ENCODE measurements around the gene PSMC3.

DNA sequence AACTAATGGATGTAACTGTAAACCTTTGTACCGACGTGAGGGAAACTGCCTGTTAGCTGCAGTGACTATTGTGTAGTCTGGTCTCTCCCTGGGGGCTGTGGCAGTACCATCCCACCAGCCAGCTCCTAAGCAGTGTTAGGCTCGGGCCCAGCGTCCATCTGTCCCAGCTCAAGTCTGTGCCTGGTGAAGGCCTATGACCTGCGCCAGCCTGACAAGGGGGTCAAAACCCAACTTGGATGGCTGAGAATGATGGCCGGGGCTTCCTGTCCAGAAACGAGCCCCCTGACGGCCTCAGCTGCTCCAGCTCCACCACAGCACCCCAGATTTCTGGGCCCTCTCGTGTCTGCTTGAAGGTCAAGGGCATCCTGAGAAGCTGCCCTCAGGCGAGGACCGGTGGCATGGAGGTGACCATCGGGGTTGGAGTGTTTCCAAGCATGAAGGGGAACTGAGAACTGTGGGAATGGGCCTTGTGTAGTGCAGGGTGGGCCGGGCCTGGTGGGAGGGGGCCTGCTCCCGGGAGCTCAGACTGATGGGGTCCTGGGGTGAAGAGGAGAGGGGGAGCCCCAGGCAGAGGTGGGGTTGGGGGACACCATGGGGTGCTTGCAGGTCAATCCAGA is 33.6 kb downstream of the PSMC3 start:
- TF ChIP-seq, protein P1, sequence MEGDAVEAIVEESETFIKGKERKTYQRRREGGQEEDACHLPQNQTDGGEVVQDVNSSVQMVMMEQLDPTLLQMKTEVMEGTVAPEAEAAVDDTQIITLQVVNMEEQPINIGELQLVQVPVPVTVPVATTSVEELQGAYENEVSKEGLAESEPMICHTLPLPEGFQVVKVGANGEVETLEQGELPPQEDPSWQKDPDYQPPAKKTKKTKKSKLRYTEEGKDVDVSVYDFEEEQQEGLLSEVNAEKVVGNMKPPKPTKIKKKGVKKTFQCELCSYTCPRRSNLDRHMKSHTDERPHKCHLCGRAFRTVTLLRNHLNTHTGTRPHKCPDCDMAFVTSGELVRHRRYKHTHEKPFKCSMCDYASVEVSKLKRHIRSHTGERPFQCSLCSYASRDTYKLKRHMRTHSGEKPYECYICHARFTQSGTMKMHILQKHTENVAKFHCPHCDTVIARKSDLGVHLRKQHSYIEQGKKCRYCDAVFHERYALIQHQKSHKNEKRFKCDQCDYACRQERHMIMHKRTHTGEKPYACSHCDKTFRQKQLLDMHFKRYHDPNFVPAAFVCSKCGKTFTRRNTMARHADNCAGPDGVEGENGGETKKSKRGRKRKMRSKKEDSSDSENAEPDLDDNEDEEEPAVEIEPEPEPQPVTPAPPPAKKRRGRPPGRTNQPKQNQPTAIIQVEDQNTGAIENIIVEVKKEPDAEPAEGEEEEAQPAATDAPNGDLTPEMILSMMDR (IDR thresholded peaks at IDR 0.05; ENCODE audit: insufficient read depth, low read depth, low read length) = no peak
- no peak for TF ChIP-seq EZH2 (IDR thresholded peaks at IDR 0.05; ENCODE audit: insufficient read depth, low read length)

Measured in astrocyte (in vitro differentiated cells and primary cell).